HepG2 (cell line): Measurements from ENCODE around the gene GMPPA. TPM values are rescaled to one million over a fixed set of nuclear protein-coding genes. Genes with fewer than 3 reads are reported as not detected.

Source experiments
- DPF2 ChIP-seq: sonication (generic); formaldehyde crosslinking; IDR thresholded peaks from 2 replicates; pipeline ENCODE4 v1.4.0; 2020; ENCODE audit warnings: mild to moderate bottlenecking, low read depth, missing genetic modification reagents, borderline replicate concordance
- JARID2 ChIP-seq: sonication (generic); formaldehyde crosslinking; IDR thresholded peaks from 2 replicates; pipeline ENCODE4 v1.8.1; 2023; ENCODE audit warnings: missing genetic modification reagents, inconsistent platforms; ENCODE audit not compliant: insufficient replicate concordance
- KDM1A ChIP-seq: IDR thresholded peaks from 2 replicates; pipeline ENCODE4 v1.6.1; 2016; ENCODE audit warnings: missing compliant biosample characterization
- KDM5A ChIP-seq: fragments of 200-600 bp; sonication (generic); IDR thresholded peaks from 2 replicates; pipeline ENCODE4 v1.7.0; 2018; ENCODE audit warnings: antibody characterized with exemption, mild to moderate bottlenecking, low read length, borderline replicate concordance
- RFXAP ChIP-seq: sonication (generic); formaldehyde crosslinking; IDR thresholded peaks from 2 replicates; pipeline ENCODE4 v1.4.0; 2020; ENCODE audit warnings: missing genetic modification reagents, borderline replicate concordance
- SAFB2 ChIP-seq: sonication (generic); formaldehyde crosslinking; IDR thresholded peaks from 2 replicates; pipeline ENCODE4 v1.5.1; 2020; ENCODE audit warnings: missing genetic modification reagents, low read depth, mild to moderate bottlenecking, borderline replicate concordance
- ZFP1 ChIP-seq: IDR thresholded peaks from 2 replicates; pipeline ENCODE4 v1.6.1; 2016
- ZNF235 ChIP-seq: sonication (generic); formaldehyde crosslinking; IDR thresholded peaks from 2 replicates; pipeline ENCODE4 v1.8.1; 2023; ENCODE audit warnings: mild to moderate bottlenecking, missing genetic modification reagents, borderline replicate concordance
- ZNF441 ChIP-seq: sonication (generic); formaldehyde crosslinking; IDR thresholded peaks from 2 replicates; pipeline ENCODE4 v1.7.0; 2021; ENCODE audit warnings: missing genetic modification reagents, borderline replicate concordance
- ZNF460 ChIP-seq: sonication (generic); formaldehyde crosslinking; IDR thresholded peaks from 2 replicates; pipeline ENCODE4 v1.5.1; 2020; ENCODE audit warnings: missing genetic modification reagents, mild to moderate bottlenecking, borderline replicate concordance
- ZNF501 ChIP-seq: sonication (generic); formaldehyde crosslinking; IDR thresholded peaks from 2 replicates; pipeline ENCODE4 v1.5.1; 2020; ENCODE audit warnings: mild to moderate bottlenecking, moderate library complexity, missing genetic modification reagents
- ZNF503 ChIP-seq: sonication (generic); formaldehyde crosslinking; IDR thresholded peaks from 2 replicates; pipeline ENCODE4 v1.4.0; 2020; ENCODE audit warnings: missing genetic modification reagents
- ZNF513 ChIP-seq: sonication (generic); formaldehyde crosslinking; conservative IDR thresholded peaks from 2 replicates; pipeline ENCODE4 v1.5.0; 2020; ENCODE audit warnings: missing genetic modification reagents
- ZNF550 ChIP-seq: sonication (generic); formaldehyde crosslinking; IDR thresholded peaks from 2 replicates; pipeline ENCODE4 v1.4.0; 2020; ENCODE audit warnings: mild to moderate bottlenecking, missing genetic modification reagents, borderline replicate concordance
- ZNF788 ChIP-seq: sonication (generic); formaldehyde crosslinking; IDR thresholded peaks from 2 replicates; pipeline ENCODE4 v1.5.0; 2020; ENCODE audit warnings: mild to moderate bottlenecking, missing genetic modification reagents, borderline replicate concordance
- polyA plus RNA-seq, 8 experiments: library from polyadenylated mRNA; depleted of rRNA in 3 of 8; stranded (reverse) in 7 of 8; unstranded in 1 of 8; fragments of >200 nt; fragmentation: Illumina TruSeq in 4 of 8; extraction: Trizol in 4 of 8; gene quantifications; 2 replicates each; pipeline versions ENCODE4 v1.2.1 to v1.2.3, GENCODE V29; 2011 to 2016; ENCODE audit warnings: low read depth in 4 of 8, missing spikeins in 1 of 8, mixed read lengths in 1 of 8; ENCODE audit not compliant: insufficient read depth in 1 of 8
- total RNA-seq, 5 experiments: library from RNA; depleted of rRNA; stranded (reverse); fragments of >200 nt; fragmentation: Illumina TruSeq; extraction: Trizol; gene quantifications; 2 replicates each; pipeline ENCODE4 v1.2.3, GENCODE V29; 2016; ENCODE audit warnings: low read depth in 1 of 5
- TF ChIP-seq, protein P1 (sequence below): sonication (generic); formaldehyde crosslinking; IDR thresholded peaks from 2 replicates; pipeline ENCODE4 v1.4.0; 2020; ENCODE audit warnings: missing genetic modification reagents, borderline replicate concordance
- TF ChIP-seq, protein P2 (sequence below): IDR thresholded peaks from 2 replicates; pipeline ENCODE4 v1.4.0; 2020; ENCODE audit warnings: mild to moderate bottlenecking, missing genetic modification reagents

Gene GMPPA
- total and polyA plus RNA-seq, 2 of the 13 experiments (the other 11 are each of a cell fraction or from before 2014, with no cell fraction given) = 81.1 to 106 TPM

GRCh38 chr2:219551441-219552381 is 53.0 kb downstream of the GMPPA start (continued):
- no peak for TF ChIP-seq ZNF513 (CRISPR knock-in tag)
- TF ChIP-seq ZNF441 = peak; percentile 68; the same call in 1 of the 2 replicates
- TF ChIP-seq KDM5A = peak; percentile 64; the same call in 1 of the 2 replicates
- no peak for TF ChIP-seq ZNF503 (CRISPR knock-in tag)
- TF ChIP-seq ZNF788 (CRISPR knock-in tag) = 0 out of 2 replicates have a peak, but pooled peaks have one; percentile 12
- no peak for TF ChIP-seq ZNF550
- TF ChIP-seq DPF2 = no peak
- TF ChIP-seq JARID2 (CRISPR knock-in tag) = no peak
- TF ChIP-seq ZNF235 = 0 out of 2 replicates have a peak, but pooled peaks have one; percentile 26
- TF ChIP-seq, protein P1, sequence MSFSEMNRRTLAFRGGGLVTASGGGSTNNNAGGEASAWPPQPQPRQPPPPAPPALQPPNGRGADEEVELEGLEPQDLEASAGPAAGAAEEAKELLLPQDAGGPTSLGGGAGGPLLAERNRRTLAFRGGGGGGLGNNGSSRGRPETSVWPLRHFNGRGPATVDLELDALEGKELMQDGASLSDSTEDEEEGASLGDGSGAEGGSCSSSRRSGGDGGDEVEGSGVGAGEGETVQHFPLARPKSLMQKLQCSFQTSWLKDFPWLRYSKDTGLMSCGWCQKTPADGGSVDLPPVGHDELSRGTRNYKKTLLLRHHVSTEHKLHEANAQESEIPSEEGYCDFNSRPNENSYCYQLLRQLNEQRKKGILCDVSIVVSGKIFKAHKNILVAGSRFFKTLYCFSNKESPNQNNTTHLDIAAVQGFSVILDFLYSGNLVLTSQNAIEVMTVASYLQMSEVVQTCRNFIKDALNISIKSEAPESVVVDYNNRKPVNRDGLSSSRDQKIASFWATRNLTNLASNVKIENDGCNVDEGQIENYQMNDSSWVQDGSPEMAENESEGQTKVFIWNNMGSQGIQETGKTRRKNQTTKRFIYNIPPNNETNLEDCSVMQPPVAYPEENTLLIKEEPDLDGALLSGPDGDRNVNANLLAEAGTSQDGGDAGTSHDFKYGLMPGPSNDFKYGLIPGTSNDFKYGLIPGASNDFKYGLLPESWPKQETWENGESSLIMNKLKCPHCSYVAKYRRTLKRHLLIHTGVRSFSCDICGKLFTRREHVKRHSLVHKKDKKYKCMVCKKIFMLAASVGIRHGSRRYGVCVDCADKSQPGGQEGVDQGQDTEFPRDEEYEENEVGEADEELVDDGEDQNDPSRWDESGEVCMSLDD (CRISPR knock-in tag) = no peak; the same call in 1 of the 2 replicates
- no peak for TF ChIP-seq KDM1A (CRISPR knock-in tag)
- TF ChIP-seq, protein P2, sequence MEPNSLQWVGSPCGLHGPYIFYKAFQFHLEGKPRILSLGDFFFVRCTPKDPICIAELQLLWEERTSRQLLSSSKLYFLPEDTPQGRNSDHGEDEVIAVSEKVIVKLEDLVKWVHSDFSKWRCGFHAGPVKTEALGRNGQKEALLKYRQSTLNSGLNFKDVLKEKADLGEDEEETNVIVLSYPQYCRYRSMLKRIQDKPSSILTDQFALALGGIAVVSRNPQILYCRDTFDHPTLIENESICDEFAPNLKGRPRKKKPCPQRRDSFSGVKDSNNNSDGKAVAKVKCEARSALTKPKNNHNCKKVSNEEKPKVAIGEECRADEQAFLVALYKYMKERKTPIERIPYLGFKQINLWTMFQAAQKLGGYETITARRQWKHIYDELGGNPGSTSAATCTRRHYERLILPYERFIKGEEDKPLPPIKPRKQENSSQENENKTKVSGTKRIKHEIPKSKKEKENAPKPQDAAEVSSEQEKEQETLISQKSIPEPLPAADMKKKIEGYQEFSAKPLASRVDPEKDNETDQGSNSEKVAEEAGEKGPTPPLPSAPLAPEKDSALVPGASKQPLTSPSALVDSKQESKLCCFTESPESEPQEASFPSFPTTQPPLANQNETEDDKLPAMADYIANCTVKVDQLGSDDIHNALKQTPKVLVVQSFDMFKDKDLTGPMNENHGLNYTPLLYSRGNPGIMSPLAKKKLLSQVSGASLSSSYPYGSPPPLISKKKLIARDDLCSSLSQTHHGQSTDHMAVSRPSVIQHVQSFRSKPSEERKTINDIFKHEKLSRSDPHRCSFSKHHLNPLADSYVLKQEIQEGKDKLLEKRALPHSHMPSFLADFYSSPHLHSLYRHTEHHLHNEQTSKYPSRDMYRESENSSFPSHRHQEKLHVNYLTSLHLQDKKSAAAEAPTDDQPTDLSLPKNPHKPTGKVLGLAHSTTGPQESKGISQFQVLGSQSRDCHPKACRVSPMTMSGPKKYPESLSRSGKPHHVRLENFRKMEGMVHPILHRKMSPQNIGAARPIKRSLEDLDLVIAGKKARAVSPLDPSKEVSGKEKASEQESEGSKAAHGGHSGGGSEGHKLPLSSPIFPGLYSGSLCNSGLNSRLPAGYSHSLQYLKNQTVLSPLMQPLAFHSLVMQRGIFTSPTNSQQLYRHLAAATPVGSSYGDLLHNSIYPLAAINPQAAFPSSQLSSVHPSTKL (CRISPR knock-in tag) = 0 out of 2 replicates have a peak, but pooled peaks have one; percentile 3
- TF ChIP-seq ZNF501 (CRISPR knock-in tag) = peak; percentile 76; the same call in 1 of the 2 replicates
- TF ChIP-seq ZNF460 (CRISPR knock-in tag) = no peak; the same call in 1 of the 2 replicates
- no peak for TF ChIP-seq ZFP1
- TF ChIP-seq RFXAP (CRISPR knock-in tag) = 0 out of 2 replicates have a peak, but pooled peaks have one; percentile 2
- TF ChIP-seq SAFB2 = no peak; the same call in 1 of the 2 replicates
